Endothelial cell of umbilical vein (primary cell): ENCODE data around the gene SEMA3A.

Experiments
- EZH2 ChIP-seq: IDR thresholded peaks from 2 replicates; pipeline ENCODE4 v1.6.1; 2012; ENCODE audit warnings: borderline replicate concordance, low read depth, mild to moderate bottlenecking, moderate library complexity, low read length, inconsistent platforms; ENCODE audit not compliant: severe bottlenecking
- MYC ChIP-seq: IDR thresholded peaks from one replicate; pipeline ENCODE4 v1.6.1; 2011; ENCODE audit warnings: mild to moderate bottlenecking, low read depth, low read length
- POLR2A ChIP-seq: IDR thresholded peaks from 2 replicates; pipeline ENCODE4 v1.6.1; 2012; ENCODE audit warnings: low read depth, mild to moderate bottlenecking, control low read depth, low read length
- POLR2AphosphoS5 ChIP-seq: IDR thresholded peaks from 2 replicates; pipeline ENCODE4 v1.6.1; 2012; ENCODE audit warnings: low read depth, mild to moderate bottlenecking, control low read depth, low read length, moderate library complexity; ENCODE audit not compliant: insufficient read depth
- TF ChIP-seq, protein P1 (sequence below), 2 donors: IDR thresholded peaks; 1 replicate in 1 of 2; 2 replicates in 1 of 2; pipeline ENCODE4 v1.5.1; 2011; ENCODE audit warnings: low read length in 2 of 2, mild to moderate bottlenecking in 2 of 2, moderate library complexity in 2 of 2, control low read depth in 1 of 2, inconsistent platforms in 1 of 2, low read depth in 1 of 2; ENCODE audit not compliant: insufficient read depth in 1 of 2; ENCODE audit errors: extremely low read depth in 1 of 2

DNA sequence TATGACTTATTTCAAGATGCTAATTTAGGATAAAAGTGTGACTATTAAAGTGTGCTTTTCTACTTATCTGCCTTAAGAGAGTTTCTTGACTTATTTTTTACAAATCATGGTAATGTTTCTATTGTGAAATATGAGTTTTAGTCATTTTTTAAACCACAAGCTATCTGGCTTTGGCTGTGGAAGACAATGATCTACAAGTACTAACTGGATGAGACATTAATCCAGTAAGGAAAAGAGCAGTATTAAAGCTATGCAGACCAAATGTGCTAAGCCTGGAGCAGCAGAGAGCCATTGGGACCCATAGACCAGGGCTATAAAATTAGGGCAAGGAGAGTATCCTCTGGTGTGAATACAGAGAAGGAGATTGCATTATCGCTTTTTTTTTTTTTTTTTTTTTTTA is 92.4 kb downstream of the SEMA3A start:
- TF ChIP-seq POLR2AphosphoS5 (no peak), POLR2A (no peak), MYC (no peak), EZH2 (no peak)
- TF ChIP-seq, protein P1, sequence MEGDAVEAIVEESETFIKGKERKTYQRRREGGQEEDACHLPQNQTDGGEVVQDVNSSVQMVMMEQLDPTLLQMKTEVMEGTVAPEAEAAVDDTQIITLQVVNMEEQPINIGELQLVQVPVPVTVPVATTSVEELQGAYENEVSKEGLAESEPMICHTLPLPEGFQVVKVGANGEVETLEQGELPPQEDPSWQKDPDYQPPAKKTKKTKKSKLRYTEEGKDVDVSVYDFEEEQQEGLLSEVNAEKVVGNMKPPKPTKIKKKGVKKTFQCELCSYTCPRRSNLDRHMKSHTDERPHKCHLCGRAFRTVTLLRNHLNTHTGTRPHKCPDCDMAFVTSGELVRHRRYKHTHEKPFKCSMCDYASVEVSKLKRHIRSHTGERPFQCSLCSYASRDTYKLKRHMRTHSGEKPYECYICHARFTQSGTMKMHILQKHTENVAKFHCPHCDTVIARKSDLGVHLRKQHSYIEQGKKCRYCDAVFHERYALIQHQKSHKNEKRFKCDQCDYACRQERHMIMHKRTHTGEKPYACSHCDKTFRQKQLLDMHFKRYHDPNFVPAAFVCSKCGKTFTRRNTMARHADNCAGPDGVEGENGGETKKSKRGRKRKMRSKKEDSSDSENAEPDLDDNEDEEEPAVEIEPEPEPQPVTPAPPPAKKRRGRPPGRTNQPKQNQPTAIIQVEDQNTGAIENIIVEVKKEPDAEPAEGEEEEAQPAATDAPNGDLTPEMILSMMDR (IDR thresholded peaks at IDR 0.05; ENCODE audit: extremely low read depth in 1 of 2, insufficient read depth in 1 of 2, low read depth in 1 of 2, low read length in 2 of 2): no peak
